ENCODE data around the gene KLHL10. TPM values are rescaled to one million over a fixed set of nuclear protein-coding genes. Genes with fewer than 3 reads are reported as not detected.

KLHL10 gene
- total and polyA plus RNA-seq, 9 of the 15 experiments (the other 6 are each of a cell fraction or from before 2014, with no cell fraction given), result 0.06 to 0.56 (median 0.12) TPM; not detected in 5

- TF ChIP-seq NCOA4 (IDR thresholded peaks at IDR 0.05; ENCODE audit: partially characterized antibody), result no peak
- TF ChIP-seq HDAC6 (IDR thresholded peaks at IDR 0.05; ENCODE audit: low read depth, low read length), result no peak
- no peak for TF ChIP-seq CSDE1 (IDR thresholded peaks at IDR 0.05)
- TF ChIP-seq THRB (CRISPR knock-in tag; conservative IDR thresholded peaks at IDR 0.05), result no peak
- no peak for TF ChIP-seq HINFP (tag; conservative IDR thresholded peaks at IDR 0.05; ENCODE audit: low read depth)
- no peak for TF ChIP-seq NFE2 (IDR thresholded peaks at IDR 0.05; ENCODE audit: low read depth)
- TF ChIP-seq ZNF695 (CRISPR knock-in tag; IDR thresholded peaks at IDR 0.05), result no peak
- peak; percentile 85 for TF ChIP-seq SUPT5H (IDR thresholded peaks at IDR 0.05)
- no peak for TF ChIP-seq GTF2A2 (tag; IDR thresholded peaks at IDR 0.05)
- peak in 2 of 3 experiments; percentile 35 to 44; a peak in 2 of 6 replicates for TF ChIP-seq CTCF (IDR thresholded peaks at IDR 0.05 in 2 of 3, conservative IDR thresholded peaks at IDR 0.05 in 1 of 3; ENCODE audit: insufficient read depth in 2 of 3, low read depth in 1 of 3, low read length in 3 of 3)
- peak; percentile 88 to 98 (median 97) for TF ChIP-seq YY1 (IDR thresholded peaks at IDR 0.05; ENCODE audit: borderline replicate concordance in 1 of 3, control insufficient read depth in 1 of 3, extremely low read depth in 1 of 3, insufficient read depth in 3 of 3, insufficient read length in 1 of 3, insufficient replicate concordance in 2 of 3, low read depth in 1 of 3, low read length in 2 of 3)
- no peak for TF ChIP-seq STAT5B (CRISPR knock-in tag; IDR thresholded peaks at IDR 0.05)
- TF ChIP-seq PHTF2 (CRISPR knock-in tag; IDR thresholded peaks at IDR 0.05), result no peak
- TF ChIP-seq SLC30A9 (CRISPR knock-in tag; IDR thresholded peaks at IDR 0.05), result no peak
- peak; percentile 47; the same call in 1 of the 2 replicates for TF ChIP-seq GABPB1 (CRISPR knock-in tag; IDR thresholded peaks at IDR 0.05)
- TF ChIP-seq ZSCAN32 (CRISPR knock-in tag; IDR thresholded peaks at IDR 0.05), result no peak
- TF ChIP-seq ARNT (IDR thresholded peaks at IDR 0.05), result no peak
- TF ChIP-seq ZNF282 (CRISPR knock-in tag; IDR thresholded peaks at IDR 0.05), result no peak
- no peak for TF ChIP-seq ZNF830 (CRISPR knock-in tag; IDR thresholded peaks at IDR 0.05)
- TF ChIP-seq ZNF436 (CRISPR knock-in tag; IDR thresholded peaks at IDR 0.05), result no peak
- TF ChIP-seq GTF3C2 (IDR thresholded peaks at IDR 0.05; ENCODE audit: borderline replicate concordance, extremely low read depth, insufficient read length), result no peak
Measured at GRCh38 chr17:41864836-41865595, 27.4 kb downstream of the KLHL10 start, which contains the start of gene KLHL11 (continued).

All from K562 (cell line).